Upper lobe of left lung (tissue), 4 donors: Measurements from ENCODE around the gene EXOC6.

ENCODE experiments used
- CTCF ChIP-seq, 6 experiments: fragments of 450-650 bp in 4 of 6; fragments of 200-600 bp in 2 of 6; sonication (generic) in 2 of 6; IDR thresholded peaks; one replicate each; pipeline ENCODE4 v1.5.1; 2016 to 2019; ENCODE audit warnings: antibody characterized with exemption in 6 of 6
- EP300 ChIP-seq, 4 donors: sonication (generic); formaldehyde crosslinking; IDR thresholded peaks; one replicate each; pipeline ENCODE4 v1.5.1; 2017; ENCODE audit warnings: antibody characterized with exemption in 4 of 4, control low read depth in 2 of 4
- POLR2A ChIP-seq, 4 donors: fragments of 450-650 bp; IDR thresholded peaks; one replicate each; pipeline ENCODE4 v1.5.1; 2016 to 2017; ENCODE audit warnings: antibody characterized with exemption in 4 of 4, mild to moderate bottlenecking in 2 of 4
- POLR2AphosphoS5 ChIP-seq, 2 donors: sonication (generic); formaldehyde crosslinking; IDR thresholded peaks; one replicate each; pipeline ENCODE4 v1.5.1; 2017; ENCODE audit warnings: antibody characterized with exemption in 2 of 2

- TF ChIP-seq CTCF (IDR thresholded peaks at IDR 0.05) (no peak), POLR2A (IDR thresholded peaks at IDR 0.05) (no peak), POLR2AphosphoS5 (IDR thresholded peaks at IDR 0.05) (no peak), EP300 (IDR thresholded peaks at IDR 0.05) (no peak)
Measured at GRCh38 chr10:93079663-93080349, 231.5 kb downstream of the EXOC6 start.
